ENCODE measurements around the gene ANKLE2.
"Not testable (repeated sequence)": the region's sequence is repeated elsewhere in the genome, so short reads cannot be mapped to it uniquely, and the experiment has no call there.

The ANKLE2 gene

DNA sequence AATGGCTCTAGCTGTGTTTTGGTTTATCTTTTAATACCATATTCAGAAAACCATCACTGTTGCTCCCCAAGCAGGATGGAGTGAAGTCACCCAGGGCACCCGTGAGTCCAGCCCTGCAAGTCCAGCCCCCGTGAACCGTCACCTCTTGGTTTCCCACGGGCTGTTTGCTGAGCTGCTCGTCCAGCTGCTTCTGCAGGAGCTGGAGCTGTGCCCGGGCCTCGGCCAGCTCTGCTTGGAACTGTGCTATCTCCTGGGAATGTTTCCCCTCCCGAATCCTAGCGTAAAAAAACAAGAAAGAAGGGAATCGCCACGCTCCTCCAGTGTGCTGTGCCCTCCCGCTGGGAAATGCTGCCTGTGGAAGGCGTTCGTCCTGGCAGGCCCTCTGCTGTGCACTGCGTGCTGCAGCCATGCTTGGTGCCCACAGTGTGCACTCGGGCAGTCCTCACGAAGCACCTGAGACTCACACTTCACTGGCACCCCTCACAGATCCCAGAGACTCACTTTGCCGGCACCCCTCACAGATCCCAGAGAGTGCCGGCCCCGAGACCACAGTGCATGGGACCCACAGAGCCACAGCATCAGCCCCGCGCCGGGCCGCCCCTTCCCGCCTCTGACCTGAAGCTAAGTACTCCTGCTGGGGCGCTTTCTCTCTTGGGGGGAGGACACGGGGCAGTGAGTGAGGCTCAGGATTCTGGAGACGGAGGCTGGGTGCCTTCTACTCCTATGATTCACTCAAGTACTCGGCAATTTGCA is 15.4 kb upstream of the ANKLE2 start:
- no peak for DNase-seq

- DNase-seq: not testable (repeated sequence)
Measured at GRCh38 chr12:132776230-132776625, 14.6 kb upstream of the ANKLE2 start.

DNA sequence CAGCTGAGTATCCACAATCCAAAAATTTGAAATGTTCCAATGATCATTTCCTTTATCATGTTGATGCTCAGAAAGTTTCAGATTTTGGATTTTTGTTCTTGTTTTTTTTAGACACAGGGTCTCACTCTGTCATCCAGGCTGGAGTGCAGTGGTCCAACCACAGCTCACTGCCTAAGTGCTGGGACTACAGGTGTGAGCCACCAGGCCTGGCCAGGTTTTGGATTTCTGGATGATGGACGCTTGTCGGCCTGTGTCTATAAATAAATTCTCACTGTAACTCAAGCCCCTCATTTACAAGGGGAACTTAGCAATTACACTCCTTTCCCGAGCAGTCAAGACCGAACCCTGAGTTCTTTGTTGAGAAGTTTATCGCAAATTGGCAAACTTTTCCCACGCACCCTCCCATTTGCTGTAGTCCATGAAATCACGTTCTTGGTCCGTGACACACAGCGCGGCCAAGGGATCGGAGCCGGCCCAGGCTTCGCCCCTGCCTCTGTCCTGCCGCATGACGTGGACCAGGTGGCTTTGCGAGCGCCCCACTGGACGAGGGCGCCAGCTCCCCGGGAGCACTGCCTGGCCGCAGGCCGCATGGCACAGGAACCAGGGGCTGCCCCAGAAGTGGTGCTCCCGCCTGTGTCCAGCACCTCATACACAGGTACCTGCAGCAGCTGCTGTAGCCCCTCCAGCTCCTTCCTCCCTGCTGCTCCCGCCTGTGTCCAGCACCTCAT is 14.0 kb upstream of the ANKLE2 start:
- no peak for DNase-seq

DNA sequence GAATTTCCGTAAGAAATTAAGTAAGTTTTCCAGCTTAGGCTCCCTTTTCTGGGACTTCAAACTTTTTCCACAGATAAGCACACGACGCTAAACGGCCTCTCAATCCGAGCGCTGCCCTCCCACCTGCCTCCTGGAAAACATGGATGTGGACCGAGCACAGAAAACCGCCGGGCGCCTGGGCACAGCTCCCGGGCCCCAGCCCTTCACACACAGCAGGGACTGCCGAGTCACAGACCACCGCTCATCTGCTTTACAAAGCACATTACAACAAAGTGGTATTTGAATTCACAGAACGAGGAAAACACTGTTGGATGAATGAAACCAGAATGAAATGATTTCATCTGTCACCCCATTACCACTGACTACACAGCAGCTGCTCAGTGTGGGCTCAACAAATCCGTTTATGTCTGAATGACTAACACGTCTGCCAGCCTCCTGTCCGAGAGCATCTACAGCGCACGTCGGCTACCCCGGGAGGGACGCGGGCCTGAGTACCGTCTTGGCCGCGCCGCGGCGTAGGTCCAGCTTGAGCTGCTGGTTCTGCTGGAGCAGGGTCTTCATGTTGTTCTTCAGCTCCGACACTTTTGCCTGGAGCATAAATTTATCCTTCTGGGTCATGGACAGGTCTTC is 13.1 kb upstream of the ANKLE2 start:
- DNase-seq: no peak

GRCh38 chr12:132774159-132774558 is 12.5 kb upstream of the ANKLE2 start:
- DNase-seq: no peak

GRCh38 chr12:132773077-132773955 is 11.7 kb upstream of the ANKLE2 start:
- no peak for DNase-seq

- no peak for DNase-seq
Measured at GRCh38 chr12:132772606-132773005, 11.0 kb upstream of the ANKLE2 start.

DNA sequence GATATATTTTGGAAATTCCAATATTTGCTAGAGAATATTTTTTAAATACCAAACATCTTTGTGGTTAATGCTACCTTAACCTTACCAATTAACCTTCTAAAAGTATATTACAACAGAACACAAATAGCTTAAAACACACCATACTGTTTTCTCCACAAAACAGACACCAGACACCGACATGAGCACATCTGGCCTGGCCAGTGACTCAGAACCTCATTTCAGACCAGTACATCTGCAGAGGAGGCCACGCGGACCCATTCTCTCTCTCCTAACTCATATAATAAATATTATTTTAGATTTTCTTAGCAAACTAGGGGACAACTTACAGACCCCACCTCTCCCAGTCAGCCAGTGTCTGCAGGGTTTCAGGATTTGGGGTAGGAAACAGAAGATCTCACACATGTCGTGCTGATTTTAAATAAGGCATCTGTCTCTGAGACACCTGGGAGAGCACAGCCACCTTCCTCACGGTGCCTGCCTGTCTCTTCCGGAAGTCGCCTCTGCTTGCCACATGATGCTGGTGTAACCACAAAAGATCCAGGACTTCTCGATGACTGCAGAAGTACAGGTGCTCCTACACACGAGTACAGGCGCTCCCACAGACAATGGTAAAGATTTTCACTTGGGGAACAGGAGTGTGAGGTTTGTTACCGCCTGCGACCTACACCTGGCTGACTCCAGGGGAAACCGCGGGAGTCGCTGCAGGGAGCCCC is 9.7 kb upstream of the ANKLE2 start:
- no peak for DNase-seq

DNA sequence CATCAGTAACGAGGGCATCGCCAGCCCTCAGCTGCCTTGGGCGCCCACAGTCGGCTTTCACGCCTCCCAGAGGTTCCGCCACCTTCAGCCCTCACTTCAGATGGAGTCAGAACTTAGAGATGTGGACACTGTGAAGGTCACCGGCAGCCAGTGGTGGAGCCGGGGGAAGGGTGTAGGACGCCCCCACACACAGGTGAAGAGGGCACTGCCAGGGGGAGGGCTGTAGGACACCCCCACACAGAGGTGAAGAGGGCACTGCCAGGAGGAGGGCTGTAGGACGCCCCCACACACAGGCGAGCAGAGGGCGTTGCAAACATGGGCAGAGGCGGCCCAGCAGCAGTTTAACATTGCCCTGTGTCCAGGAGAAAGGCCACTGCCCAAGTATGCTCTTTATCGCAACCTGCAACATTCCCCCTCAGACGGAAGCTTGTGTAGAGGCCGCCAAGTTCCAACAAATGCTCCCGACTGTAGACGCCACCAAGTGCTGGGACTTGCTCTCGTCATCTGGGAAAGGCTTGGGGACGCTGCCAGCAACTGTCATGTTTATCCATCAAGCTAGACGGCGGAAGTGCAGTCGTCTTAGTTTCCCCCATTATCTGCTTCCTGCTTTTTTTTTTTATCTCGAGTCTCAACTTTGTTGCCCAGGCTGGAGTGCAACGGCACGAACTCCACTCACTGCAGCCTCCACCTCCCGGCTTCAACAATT is 4.9 kb upstream of the ANKLE2 start:
- DNase-seq: peak; percentile 20

DNA sequence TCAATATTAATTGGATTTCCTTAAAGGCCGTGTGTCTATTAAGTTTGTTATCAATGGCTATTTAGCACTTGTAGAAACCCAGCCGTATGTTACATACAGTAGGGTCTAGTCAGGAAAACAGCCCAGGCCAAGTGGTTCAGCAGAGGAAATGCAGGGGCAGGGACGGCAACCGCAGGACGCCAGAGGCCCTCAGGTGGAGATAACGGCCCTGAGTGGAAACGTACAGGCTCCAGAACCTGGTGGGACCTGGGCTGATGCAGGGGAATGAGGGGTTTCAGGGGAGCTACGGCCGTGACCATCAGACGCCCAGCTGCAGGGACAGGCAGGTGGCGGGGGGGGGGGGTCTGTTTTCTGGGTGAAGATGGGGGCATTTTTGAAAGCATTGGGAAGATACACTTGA is 3.7 kb upstream of the ANKLE2 start:
- no peak for DNase-seq

GRCh38 chr12:132764231-132764630 is 2.6 kb upstream of the ANKLE2 start:
- no peak for DNase-seq

DNA sequence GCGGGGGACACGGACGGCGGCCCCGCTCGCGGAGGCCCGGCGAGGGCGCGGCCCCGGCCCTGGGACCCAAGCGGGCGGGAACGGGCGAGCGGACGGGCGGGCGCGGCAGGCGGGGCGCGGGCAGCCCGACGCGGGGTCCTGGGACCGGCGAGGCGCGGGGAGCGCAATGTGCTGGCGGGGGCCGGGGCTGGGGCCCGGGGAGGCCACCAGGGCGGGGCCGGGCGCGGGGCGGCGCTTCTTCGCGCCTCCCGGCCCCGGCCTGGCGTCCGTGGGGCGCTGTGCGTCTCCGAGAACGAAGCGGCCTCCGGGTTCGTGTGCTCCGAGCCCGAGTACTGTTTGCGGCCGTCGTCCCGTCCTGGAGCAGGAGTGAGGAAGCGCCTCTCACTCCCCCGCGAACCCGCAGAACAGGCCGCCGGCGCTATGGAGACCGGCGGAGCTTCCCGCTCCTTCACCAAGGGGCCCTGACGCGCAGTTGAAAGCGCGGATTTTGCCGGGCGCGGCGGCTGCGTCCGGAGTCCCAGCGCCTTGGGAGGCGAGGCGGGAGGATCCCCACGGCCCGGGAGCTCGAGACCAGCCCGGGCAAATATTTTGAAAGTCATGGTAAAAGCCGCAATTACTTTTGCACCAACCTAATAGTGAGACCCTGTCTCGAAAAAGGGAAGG is 420 bp upstream of the ANKLE2 start:
- DNase-seq: peak; percentile 91

DNA sequence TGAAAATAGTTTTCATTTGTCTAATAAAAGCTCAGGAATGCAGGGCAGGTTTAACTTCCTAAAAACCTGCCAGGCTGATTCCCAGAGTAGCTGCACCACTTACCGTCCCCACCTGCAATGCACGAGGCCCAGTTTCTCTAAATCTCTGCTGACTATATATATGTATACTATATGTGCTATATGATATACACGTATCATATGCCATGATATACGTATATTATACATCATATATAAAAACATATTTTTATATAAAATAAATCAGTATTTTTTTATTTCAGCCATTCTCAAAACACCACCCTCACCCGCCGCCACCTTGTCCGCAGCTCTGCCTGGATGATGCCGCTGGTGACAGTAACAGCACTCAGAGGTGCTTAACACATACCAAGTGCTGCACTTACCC is 2.3 kb downstream of the ANKLE2 start:
- DNase-seq: no peak

DNA sequence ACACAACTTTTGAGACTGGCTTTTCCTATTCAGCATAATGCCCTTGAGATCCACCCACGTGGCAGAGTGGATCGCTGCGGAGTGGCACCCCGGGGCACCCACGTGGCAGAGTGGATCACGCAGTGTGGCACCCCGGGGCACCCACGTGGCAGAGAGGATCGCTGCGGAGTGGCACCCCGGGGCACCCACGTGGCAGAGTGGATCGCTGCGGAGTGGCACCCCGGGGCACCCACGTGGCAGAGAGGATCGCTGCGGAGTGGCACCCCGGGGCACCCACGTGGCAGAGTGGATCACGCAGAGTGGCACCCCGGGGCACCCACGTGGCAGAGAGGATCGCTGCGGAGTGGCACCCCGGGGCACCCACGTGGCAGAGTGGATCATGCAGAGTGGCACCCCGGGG is 2.8 kb downstream of the ANKLE2 start:
- not testable (repeated sequence) for DNase-seq

GRCh38 chr12:132754160-132754932 is 7.3 kb downstream of the ANKLE2 start:
- DNase-seq: no peak

- not testable (repeated sequence) for DNase-seq
Measured at GRCh38 chr12:132753670-132754069, 8.0 kb downstream of the ANKLE2 start.

DNA sequence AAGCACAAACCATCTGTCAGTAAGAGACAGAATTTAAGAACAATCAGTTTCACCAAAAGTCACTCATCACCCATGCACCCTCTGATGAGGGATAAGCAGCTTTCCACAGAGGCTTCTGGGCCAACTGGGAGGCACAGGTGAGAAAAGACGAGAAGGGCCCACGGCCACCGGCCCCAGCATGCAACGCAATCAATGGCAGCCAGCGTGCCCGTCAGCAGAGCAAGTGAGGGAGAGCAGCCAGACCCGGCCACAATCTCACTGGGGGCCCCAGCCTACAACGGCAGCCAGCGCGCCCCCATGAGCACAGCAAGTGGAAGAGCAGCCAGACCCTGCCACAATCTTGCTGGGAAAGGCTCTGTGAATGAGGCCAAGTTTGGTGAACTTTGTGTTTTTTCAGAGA is 13.3 kb downstream of the ANKLE2 start:
- DNase-seq: no peak

DNA sequence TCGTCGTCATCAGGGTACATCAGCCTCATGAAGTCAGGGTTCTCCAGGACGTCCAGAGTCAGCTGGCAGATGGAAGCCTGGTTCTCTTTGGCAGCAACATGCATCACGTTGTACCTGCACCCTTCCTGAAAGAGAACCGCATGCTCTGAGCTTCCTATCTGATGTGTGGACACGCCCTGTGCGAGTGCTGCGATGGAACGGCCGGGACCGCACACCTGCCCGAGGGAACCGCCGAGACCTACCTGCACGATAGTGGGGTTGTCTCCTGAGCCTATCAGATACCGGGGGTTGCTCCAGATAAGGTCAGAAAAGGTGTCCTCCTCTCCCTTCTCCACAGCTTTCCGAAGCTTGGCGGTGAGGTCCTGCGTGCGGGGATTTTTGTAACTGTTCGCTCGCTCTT is 13.7 kb downstream of the ANKLE2 start:
- DNase-seq: no peak

GRCh38 chr12:132747395-132747794 is 14.2 kb downstream of the ANKLE2 start:
- no peak for DNase-seq

- no peak for DNase-seq
Measured at GRCh38 chr12:132746613-132747012, 15.0 kb downstream of the ANKLE2 start.
